ENCODE results near the gene ABHD16B.
"Not testable (repeated sequence)": the region's sequence is repeated elsewhere in the genome, so short reads cannot be mapped to it uniquely, and the experiment has no call there.

The ABHD16B gene

GRCh38 chr20:63835021-63835858, 26.1 kb upstream of the ABHD16B start:
- no peak for DNase-seq

- no peak for DNase-seq
Observed at GRCh38 chr20:63836458-63837344, 24.6 kb upstream of the ABHD16B start.

GRCh38 chr20:63837479-63837878, 23.8 kb upstream of the ABHD16B start:
- no peak for DNase-seq

GRCh38 chr20:63839620-63840019, 21.7 kb upstream of the ABHD16B start:
- no peak for DNase-seq

GRCh38 chr20:63840405-63840828, 20.9 kb upstream of the ABHD16B start:
- DNase-seq = no peak

- DNase-seq = no peak
Observed at GRCh38 chr20:63842258-63842657, 19.0 kb upstream of the ABHD16B start.

GRCh38 chr20:63843222-63843621, 18.1 kb upstream of the ABHD16B start:
- DNase-seq = no peak

- no peak for DNase-seq
Observed at GRCh38 chr20:63843778-63844177, 17.5 kb upstream of the ABHD16B start.

GRCh38 chr20:63844511-63844991, 16.7 kb upstream of the ABHD16B start:
- no peak for DNase-seq

- no peak for DNase-seq
Observed at GRCh38 chr20:63846128-63846771, 15.0 kb upstream of the ABHD16B start.

- DNase-seq = no peak
Observed at GRCh38 chr20:63846888-63847236, 14.4 kb upstream of the ABHD16B start.

- DNase-seq = no peak
Observed at GRCh38 chr20:63847237-63848002, 13.9 kb upstream of the ABHD16B start.

GRCh38 chr20:63848003-63848911, 13.0 kb upstream of the ABHD16B start:
- no peak for DNase-seq

- peak in 1 of 5 donors; percentile 27 for DNase-seq
Observed at GRCh38 chr20:63850689-63851547, 10.4 kb upstream of the ABHD16B start.

- DNase-seq = not testable (repeated sequence)
Observed at GRCh38 chr20:63851548-63851943, 9.8 kb upstream of the ABHD16B start.

- not testable (repeated sequence) for DNase-seq
Observed at GRCh38 chr20:63853733-63854068, 7.6 kb upstream of the ABHD16B start.

- DNase-seq = no peak
Observed at GRCh38 chr20:63854069-63854765, 7.1 kb upstream of the ABHD16B start.

GRCh38 chr20:63854766-63855362, 6.4 kb upstream of the ABHD16B start:
- DNase-seq = no peak
